ENCODE data around the gene WASL. TPM values are rescaled to one million over a fixed set of nuclear protein-coding genes. Genes with fewer than 3 reads are reported as not detected.

Gene WASL
- polyA plus RNA-seq, 1 donor (not counting 4 experiments of a cell fraction or from before 2014, with no cell fraction given): 17.5 TPM

DNA sequence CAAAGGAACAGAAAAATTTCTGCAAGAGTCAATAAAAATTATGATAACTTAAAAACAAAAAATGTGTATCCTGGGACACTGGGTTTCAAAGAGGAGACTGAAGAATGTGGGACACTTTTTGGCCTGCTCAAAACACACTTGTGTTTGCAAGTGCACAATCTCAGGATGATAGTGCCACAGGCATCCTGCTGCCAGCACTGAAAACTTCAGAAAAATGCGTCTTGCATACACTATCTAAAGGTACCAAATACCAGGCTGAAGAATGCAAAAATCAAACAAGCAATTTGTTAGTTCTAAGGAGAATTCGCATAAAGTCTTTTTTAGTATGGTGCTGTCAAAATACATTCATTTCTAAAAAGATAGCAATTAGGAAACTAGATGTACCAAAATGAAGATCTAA lies 38.1 kb downstream of the WASL start:
- Histone ChIP-seq H3K9ac (ENCODE audit: control insufficient read depth, extremely low read depth, insufficient read depth, low read length) (no peak overlapping the region), H3K9me3 (ENCODE audit: control insufficient read depth, low read depth, low read length) (no peaks in the 10 kb centered on the region), H3K27ac (ENCODE audit: control insufficient read depth, insufficient read depth, low read length) (no peak overlapping the region), H3K4me3 (ENCODE audit: control insufficient read depth in 2 of 3, extremely low read depth in 1 of 3, insufficient read depth in 2 of 3, low read depth in 1 of 3, low read length in 3 of 3) (no peak overlapping the region), H3K4me1 (ENCODE audit: control insufficient read depth, extremely low read depth, insufficient read depth, low read length) (peaks cover 9% of the 10 kb centered on the region), H2AFZ (ENCODE audit: control insufficient read depth, low read length) (no peak overlapping the region), H3K27me3 (ENCODE audit: control insufficient read depth, extremely low read depth, insufficient read depth, low read length) (no peaks in the 10 kb centered on the region), H4K20me1 (ENCODE audit: control insufficient read depth, extremely low read depth, insufficient read depth, low read length) (no peaks in the 10 kb centered on the region), H3K9me1 (ENCODE audit: control insufficient read depth, extremely low read depth, insufficient read depth, low read length) (no peaks in the 10 kb centered on the region), H3K79me2 (ENCODE audit: control insufficient read depth, insufficient read depth, low read length) (peaks cover 38% of the 10 kb centered on the region), H3K36me3 (ENCODE audit: control insufficient read depth in 2 of 2, extremely low read depth in 1 of 2, insufficient read depth in 2 of 2, low read length in 2 of 2) (peaks cover 5 to 8% of the 10 kb centered on the region in 2 experiments), H3K4me2 (ENCODE audit: control insufficient read depth, extremely low read depth, insufficient read depth, low read depth, low read length) (no peak overlapping the region)
- TF ChIP-seq EZH2 (IDR thresholded peaks at IDR 0.05; ENCODE audit: low read length): no peak
- TF ChIP-seq, protein P1, sequence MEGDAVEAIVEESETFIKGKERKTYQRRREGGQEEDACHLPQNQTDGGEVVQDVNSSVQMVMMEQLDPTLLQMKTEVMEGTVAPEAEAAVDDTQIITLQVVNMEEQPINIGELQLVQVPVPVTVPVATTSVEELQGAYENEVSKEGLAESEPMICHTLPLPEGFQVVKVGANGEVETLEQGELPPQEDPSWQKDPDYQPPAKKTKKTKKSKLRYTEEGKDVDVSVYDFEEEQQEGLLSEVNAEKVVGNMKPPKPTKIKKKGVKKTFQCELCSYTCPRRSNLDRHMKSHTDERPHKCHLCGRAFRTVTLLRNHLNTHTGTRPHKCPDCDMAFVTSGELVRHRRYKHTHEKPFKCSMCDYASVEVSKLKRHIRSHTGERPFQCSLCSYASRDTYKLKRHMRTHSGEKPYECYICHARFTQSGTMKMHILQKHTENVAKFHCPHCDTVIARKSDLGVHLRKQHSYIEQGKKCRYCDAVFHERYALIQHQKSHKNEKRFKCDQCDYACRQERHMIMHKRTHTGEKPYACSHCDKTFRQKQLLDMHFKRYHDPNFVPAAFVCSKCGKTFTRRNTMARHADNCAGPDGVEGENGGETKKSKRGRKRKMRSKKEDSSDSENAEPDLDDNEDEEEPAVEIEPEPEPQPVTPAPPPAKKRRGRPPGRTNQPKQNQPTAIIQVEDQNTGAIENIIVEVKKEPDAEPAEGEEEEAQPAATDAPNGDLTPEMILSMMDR (optimal IDR thresholded peaks at IDR 0.05 in 1 of 3, IDR thresholded peaks at IDR 0.05 in 1 of 3, conservative IDR thresholded peaks at IDR 0.05 in 1 of 3; ENCODE audit: extremely low read depth in 1 of 3, insufficient read depth in 2 of 3, low read length in 3 of 3): no peak
- dilution Hi-C loops (cut with MboI; ENCODE audit: extremely low pct_ligation_motif_present, low sequenced_read_pairs): no loop called here
- DNase-seq (ENCODE audit: low read depth, low spot score) (no peak), FAIRE-seq (no peak)

DNA sequence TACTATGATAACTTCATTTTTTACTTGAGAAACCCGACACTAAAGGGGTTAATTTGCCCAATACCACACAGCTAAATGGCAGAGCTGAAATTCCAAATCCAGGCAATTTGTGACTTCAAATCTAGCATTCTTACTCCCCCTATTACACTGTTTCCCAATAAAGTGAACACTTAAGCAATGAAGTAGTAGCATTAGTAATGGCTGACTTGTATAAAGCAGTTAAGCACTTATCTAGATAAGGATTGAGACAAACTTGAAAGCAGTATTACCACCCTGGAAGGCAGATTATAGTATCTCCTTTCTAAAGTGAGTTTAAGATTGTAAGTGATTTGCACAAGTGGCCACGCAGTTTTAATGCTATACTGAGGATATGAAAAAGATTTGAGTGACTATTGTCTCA lies 39.3 kb downstream of the WASL start:
- H3K79me2 ChIP-seq (ENCODE audit: control insufficient read depth, insufficient read depth, low read length): peaks cover 32% of the 10 kb centered on the region
- TF ChIP-seq, protein P1 (optimal IDR thresholded peaks at IDR 0.05 in 1 of 3, IDR thresholded peaks at IDR 0.05 in 1 of 3, conservative IDR thresholded peaks at IDR 0.05 in 1 of 3; ENCODE audit: extremely low read depth in 1 of 3, insufficient read depth in 2 of 3, low read length in 3 of 3): no peak
- no peak for TF ChIP-seq EZH2 (IDR thresholded peaks at IDR 0.05; ENCODE audit: low read length)

More for the DNA sequence above, 39.3 kb downstream of the WASL start:
- dilution Hi-C loops (cut with MboI; ENCODE audit: extremely low pct_ligation_motif_present, low sequenced_read_pairs): no loop called here
- Histone ChIP-seq H3K36me3 (ENCODE audit: control insufficient read depth in 2 of 2, extremely low read depth in 1 of 2, insufficient read depth in 2 of 2, low read length in 2 of 2) (peaks cover 11 to 17% of the 10 kb centered on the region in 2 experiments), H3K27ac (ENCODE audit: control insufficient read depth, insufficient read depth, low read length) (no peak overlapping the region), H3K4me1 (ENCODE audit: control insufficient read depth, extremely low read depth, insufficient read depth, low read length) (peaks cover 6% of the 10 kb centered on the region), H2AFZ (ENCODE audit: control insufficient read depth, low read length) (no peak overlapping the region), H3K27me3 (ENCODE audit: control insufficient read depth, extremely low read depth, insufficient read depth, low read length) (no peaks in the 10 kb centered on the region), H3K9me1 (ENCODE audit: control insufficient read depth, extremely low read depth, insufficient read depth, low read length) (no peaks in the 10 kb centered on the region), H4K20me1 (ENCODE audit: control insufficient read depth, extremely low read depth, insufficient read depth, low read length) (no peaks in the 10 kb centered on the region), H3K4me2 (ENCODE audit: control insufficient read depth, extremely low read depth, insufficient read depth, low read depth, low read length) (no peak overlapping the region), H3K4me3 (ENCODE audit: control insufficient read depth in 2 of 3, extremely low read depth in 1 of 3, insufficient read depth in 2 of 3, low read depth in 1 of 3, low read length in 3 of 3) (no peak overlapping the region), H3K9ac (ENCODE audit: control insufficient read depth, extremely low read depth, insufficient read depth, low read length) (no peak overlapping the region), H3K9me3 (ENCODE audit: control insufficient read depth, low read depth, low read length) (no peaks in the 10 kb centered on the region)
- DNase-seq (ENCODE audit: low read depth, low spot score): no peak
- FAIRE-seq: no peak
